PC-9 (cell line): ENCODE measurements around the gene DHPS. TPM values are rescaled to one million over a fixed set of nuclear protein-coding genes. Genes with fewer than 3 reads are reported as not detected.
"Not testable (repeated sequence)": the region's sequence is repeated elsewhere in the genome, so short reads cannot be mapped to it uniquely, and the experiment has no call there.

Source experiments
- BruUV-seq: library from RNA; stranded (reverse); fragments of 400-500 nt; replicated peaks from 2 replicates; lab custom pipeline; 2021; lab: Mats Ljungman, UMichigan
- CTCF ChIA-PET: fragments of 300-600 bp; sonication (Branson Sonifier 250); formaldehyde crosslinking; loops from one replicate; lab custom pipeline; 2022; ENCODE audit warnings: antibody characterized with exemption; lab: Charles Lee
- POLR2A ChIA-PET: fragments of 300-600 bp; sonication (Branson Sonifier 250); formaldehyde crosslinking; loops from one replicate; lab custom pipeline; 2022; ENCODE audit warnings: antibody characterized with exemption; ENCODE audit not compliant: unreplicated experiment; lab: Charles Lee
- DNase-seq, 2 experiments: peaks; one replicate each; pipeline versions ENCODE4 v3.0.0 to v3.0.0-alpha.2; 2015 to 2022; ENCODE audit warnings: mixed read lengths in 1 of 2
- H2AFZ ChIP-seq: fragments of 200-600 bp; sonication (generic); 2 replicates; pipeline ENCODE4 v1.8.1; 2017; ENCODE audit warnings: antibody characterized with exemption
- H3F3A ChIP-seq: fragments of 200-600 bp; sonication (generic); 2 replicates; pipeline ENCODE4 v1.8.1; 2017; ENCODE audit warnings: antibody characterized with exemption, mild to moderate bottlenecking, low read depth; ENCODE audit not compliant: insufficient read depth
- H3K27ac ChIP-seq: fragments of 200-600 bp; sonication (generic); 2 replicates; pipeline ENCODE4 v1.6.1; 2016; ENCODE audit warnings: mixed run types
- H3K27me3 ChIP-seq: fragments of 200-600 bp; sonication (generic); 2 replicates; pipeline ENCODE4 v1.6.1; 2016; ENCODE audit warnings: low read depth, mixed run types; ENCODE audit not compliant: insufficient read depth
- H3K36me3 ChIP-seq: fragments of 200-600 bp; sonication (generic); 2 replicates; pipeline ENCODE4 v1.6.1; 2016; ENCODE audit warnings: low read depth, mixed run types
- H3K4me1 ChIP-seq: fragments of 200-600 bp; sonication (generic); replicated peaks from 2 replicates; pipeline ENCODE4 v1.6.1; 2016; ENCODE audit warnings: mixed run types; ENCODE audit not compliant: insufficient read depth
- H3K4me2 ChIP-seq: fragments of 200-600 bp; sonication (generic); 2 replicates; pipeline ENCODE4 v1.6.1; 2017; ENCODE audit warnings: mixed run types
- H3K4me3 ChIP-seq: fragments of 200-600 bp; sonication (generic); 2 replicates; pipeline ENCODE4 v1.6.1; 2016; ENCODE audit warnings: mixed run types
- H3K79me2 ChIP-seq: fragments of 200-600 bp; sonication (generic); 2 replicates; pipeline ENCODE4 v1.6.1; 2017; ENCODE audit warnings: low read depth, mixed run types
- H3K9me2 ChIP-seq: fragments of 200-600 bp; sonication (generic); 2 replicates; pipeline ENCODE4 v1.8.1; 2017; ENCODE audit warnings: mild to moderate bottlenecking; ENCODE audit not compliant: insufficient read depth
- H3K9me3 ChIP-seq: fragments of 200-600 bp; sonication (generic); 2 replicates; pipeline ENCODE4 v1.8.1; 2016; ENCODE audit warnings: low read depth; ENCODE audit not compliant: insufficient read depth
- H4K20me1 ChIP-seq: fragments of 200-600 bp; sonication (generic); 2 replicates; pipeline ENCODE4 v1.8.1; 2017; ENCODE audit not compliant: insufficient read depth
- CTCF ChIP-seq: fragments of 200-600 bp; sonication (generic); conservative IDR thresholded peaks from 2 replicates; pipeline ENCODE4 v1.6.1; 2017; ENCODE audit warnings: mixed run types, antibody characterized with exemption, mild to moderate bottlenecking, moderate library complexity
- EZH2 ChIP-seq: fragments of 200-600 bp; sonication (generic); IDR thresholded peaks from 2 replicates; pipeline ENCODE4 v1.8.0; 2017; ENCODE audit warnings: antibody characterized with exemption, low read depth
- intact Hi-C: fragments of 100-400 bp; cut with micrococcal nuclease; formaldehyde crosslinking; loops from one replicate; pipeline ENCODE4 v1.10.0; 2022; ENCODE audit not compliant: unreplicated experiment
- total RNA-seq: library from RNA; stranded (reverse); gene quantifications from 2 replicates; pipeline ENCODE4 v1.2.3, GENCODE V29; 2021

The DHPS gene
- total RNA-seq, 1 experiment from 2014 or later = 106 TPM

- Histone ChIP-seq H3K4me3 (no peak within 1 kb of the TSS), H3K36me3 (no peaks in the 10 kb centered on the region), H3F3A (peaks cover 26% of the 10 kb centered on the region), H3K79me2 (no peaks in the 10 kb centered on the region), H4K20me1 (no peaks in the 10 kb centered on the region; the same call in 1 of the 2 replicates), H3K9me3 (no peaks in the 10 kb centered on the region), H3K9me2 (no peaks in the 10 kb centered on the region), H3K27ac (no peak within 1 kb of the TSS), H2AFZ (no peak within 1 kb of the TSS), H3K4me2 (no peak within 1 kb of the TSS), H3K27me3 (no peaks in the 10 kb centered on the region), H3K4me1 (no peaks in the 10 kb centered on the region)
- no peak for DNase-seq
- CTCF ChIA-PET = interaction anchor here (0.6 kb wide), 1 partner anchor 104 kb away, joined by 10 read pairs; the partner anchor contains the start of gene JUNB
- POLR2A ChIA-PET = no interaction called here
- no TSS peak for BruUV-seq
- intact Hi-C loops = no loop called here
- no peak for TF ChIP-seq EZH2
- no peak for TF ChIP-seq CTCF
These were observed 6.0 kb upstream of the DHPS start, which contains the start of gene GNG14 for GRCh38 chr19:12687496-12688196. Gene GNG14 (plus strand): TSS chr19:12687998. CDS start chr19:12688049, 51 bp downstream.

DNA sequence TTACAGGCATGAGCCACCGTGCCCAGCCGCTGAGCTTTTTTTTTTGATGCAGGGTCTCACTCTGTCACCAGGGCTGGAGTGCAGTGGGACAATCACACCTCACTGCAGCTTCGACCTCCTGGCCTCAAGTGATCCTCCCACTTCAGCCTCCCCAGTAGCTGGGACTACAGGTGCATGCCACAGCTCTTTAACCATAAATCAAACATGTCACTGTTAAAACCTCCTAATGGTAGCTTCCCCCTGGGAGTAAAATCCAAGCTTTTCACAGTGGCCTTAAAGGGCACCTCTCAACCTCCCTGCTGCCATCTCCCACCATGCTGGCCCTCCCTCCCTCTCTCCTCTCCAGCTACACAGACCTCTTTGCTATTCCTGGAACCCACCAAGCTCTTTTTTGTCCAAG is 4.2 kb upstream of the DHPS start:
- Histone ChIP-seq H3K36me3 (no peaks in the 10 kb centered on the region), H3K9me3 (no peaks in the 10 kb centered on the region), H3K4me1 (0 out of 2 replicates have a peak, but pooled peaks cover 5% of the 10 kb centered on the region), H3K4me2 (no peak overlapping the region), H3K27ac (no peak overlapping the region), H3F3A (peaks cover 35% of the 10 kb centered on the region), H2AFZ (no peak overlapping the region), H3K4me3 (no peak overlapping the region), H3K27me3 (no peaks in the 10 kb centered on the region), H4K20me1 (no peaks in the 10 kb centered on the region; the same call in 1 of the 2 replicates), H3K79me2 (no peaks in the 10 kb centered on the region), H3K9me2 (no peaks in the 10 kb centered on the region)
- CTCF ChIA-PET = no interaction called here
- DNase-seq = no peak
- intact Hi-C loops = no loop called here
- TF ChIP-seq CTCF (no peak), EZH2 (no peak)
- POLR2A ChIA-PET = interaction anchor here (0.7 kb wide), 1 partner anchor 23 kb away, joined by 3 read pairs; no protein-coding TSS in a partner anchor
- no TSS peak for BruUV-seq

GRCh38 chr19:12680034-12680433 is 1.6 kb downstream of the DHPS start:
- CTCF ChIA-PET = interaction anchor here (0.7 kb wide), 1 partner anchor 113 kb away, joined by 8 read pairs; no protein-coding TSS in a partner anchor
- Histone ChIP-seq H3F3A (peaks cover 58% of the 10 kb centered on the region), H3K9me2 (no peaks in the 10 kb centered on the region), H3K4me2 (peak overlapping the region; percentile 75), H3K79me2 (peaks cover 19% of the 10 kb centered on the region), H3K27me3 (no peaks in the 10 kb centered on the region), H3K9me3 (no peaks in the 10 kb centered on the region), H3K36me3 (peaks cover 30% of the 10 kb centered on the region), H3K4me1 (peaks cover 11% of the 10 kb centered on the region; the same call in 1 of the 2 replicates), H4K20me1 (peaks cover 28% of the 10 kb centered on the region), H3K27ac (peak overlapping the region; percentile 98; the same call in 1 of the 2 replicates), H3K4me3 (peak overlapping the region; percentile 76; the same call in 1 of the 2 replicates), H2AFZ (no peak overlapping the region)
- no TSS peak for BruUV-seq
- POLR2A ChIA-PET = no interaction called here
- intact Hi-C loops = no loop called here
- no peak for TF ChIP-seq CTCF
- no peak for DNase-seq

DNA sequence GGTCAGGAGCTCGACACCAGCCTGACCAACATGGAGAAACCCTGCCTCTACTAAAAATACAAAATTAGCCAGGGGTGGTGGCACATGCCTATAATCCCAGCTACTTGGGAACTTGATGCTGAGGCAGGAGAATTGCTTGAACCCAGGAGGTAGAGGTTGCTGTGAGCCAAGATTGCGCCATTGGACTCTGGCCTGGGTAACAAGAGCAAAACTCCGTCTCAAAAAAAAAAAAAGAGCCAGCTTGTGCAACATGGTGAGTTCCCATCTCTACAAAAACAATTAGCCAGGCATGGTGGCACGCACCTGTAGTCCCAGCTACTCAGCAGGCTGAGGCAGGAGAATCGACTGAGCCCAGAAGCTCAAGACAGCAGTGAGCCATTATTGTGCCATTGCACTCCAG is 3.6 kb downstream of the DHPS start:
- peaks cover 19% of the 10 kb centered on the region for H3K79me2 ChIP-seq
- H2AFZ ChIP-seq, H3K9me3 ChIP-seq, H3K4me3 ChIP-seq, H3K27me3 ChIP-seq, H3K4me2 ChIP-seq, BruUV-seq, H3K27ac ChIP-seq, DNase-seq, intact Hi-C loops, POLR2A ChIA-PET, H3K9me2 ChIP-seq: not testable (repeated sequence)
- peaks cover 30% of the 10 kb centered on the region for H3K36me3 ChIP-seq
- peaks cover 11% of the 10 kb centered on the region; the same call in 1 of the 2 replicates for H3K4me1 ChIP-seq
- H3F3A ChIP-seq = peaks cover 46% of the 10 kb centered on the region
- CTCF ChIA-PET = interaction anchor here (0.6 to 1.1 kb wide), 2 partner anchors 132 to 169 kb away, joined by 4 to 10 read pairs; no protein-coding TSS in a partner anchor
- peaks cover 28% of the 10 kb centered on the region for H4K20me1 ChIP-seq
